Fibroblast of skin of right quadriceps (primary cell): ENCODE data around the gene CRYAA.
A peak's percentile ranks its signal among the peaks of the same experiment; 100 is the strongest.

Source experiments
- DNase-seq: peaks from one replicate; pipeline ENCODE4 v3.0.0-alpha.2; 2013

Gene CRYAA

DNA sequence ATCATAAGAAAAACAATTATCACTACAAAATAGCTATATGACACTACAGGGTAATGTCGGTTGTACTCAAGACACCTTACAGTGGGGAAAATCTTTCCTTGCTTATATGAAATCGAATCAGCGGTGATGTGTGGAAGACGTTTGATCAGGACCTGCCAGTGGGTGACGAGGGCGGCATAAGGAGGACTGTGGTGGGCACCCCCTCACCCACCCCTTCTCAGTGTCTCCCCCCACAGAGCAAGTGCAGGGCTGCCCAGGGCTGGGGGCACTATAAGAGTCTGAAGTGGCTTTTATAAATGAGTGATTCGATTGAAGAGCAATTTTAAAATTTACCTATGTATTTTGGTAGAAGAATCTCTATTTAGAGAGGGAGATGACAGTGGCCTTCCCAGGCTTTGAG lies 35.8 kb downstream of the CRYAA start:
- DNase-seq: no peak

DNA sequence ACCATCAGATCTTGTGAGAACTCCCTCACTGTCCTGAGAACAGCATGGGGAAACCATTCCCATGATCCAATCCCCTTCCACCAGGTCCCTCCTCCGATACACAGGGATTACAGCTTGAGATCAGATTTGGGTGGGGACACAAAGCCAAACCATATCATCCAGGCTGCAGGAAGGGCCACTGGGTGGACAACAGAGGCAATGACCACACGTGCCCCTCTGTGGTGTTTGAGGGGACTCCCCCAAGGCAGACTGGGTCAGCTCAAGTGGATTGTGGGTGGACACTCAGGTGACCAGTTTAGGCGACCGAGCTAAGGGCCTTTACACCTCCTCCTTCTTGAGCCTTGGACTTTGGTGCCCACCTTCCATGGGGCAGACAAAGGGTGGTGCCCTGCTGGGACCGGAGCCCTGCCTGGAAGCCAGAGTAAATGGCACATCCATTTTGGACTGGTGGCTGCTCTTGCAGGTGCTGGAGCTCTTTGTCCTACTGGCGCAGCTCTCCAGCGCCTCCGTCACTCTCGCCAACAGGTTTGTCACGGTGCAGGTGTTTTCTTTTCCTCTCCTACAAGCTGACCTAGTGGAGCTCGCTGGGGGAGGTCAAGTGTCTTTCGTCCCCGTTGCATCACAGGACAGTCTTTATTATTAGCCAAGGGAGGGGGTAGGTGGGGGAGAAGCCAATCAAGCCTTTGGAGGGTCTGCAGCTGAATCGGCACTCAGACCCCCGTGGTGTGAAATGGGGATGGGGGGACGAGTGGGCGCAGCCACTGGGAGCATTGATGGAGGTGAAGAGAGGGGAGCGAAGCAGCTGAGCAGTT lies 37.6 kb downstream of the CRYAA start:
- no peak for DNase-seq

DNA sequence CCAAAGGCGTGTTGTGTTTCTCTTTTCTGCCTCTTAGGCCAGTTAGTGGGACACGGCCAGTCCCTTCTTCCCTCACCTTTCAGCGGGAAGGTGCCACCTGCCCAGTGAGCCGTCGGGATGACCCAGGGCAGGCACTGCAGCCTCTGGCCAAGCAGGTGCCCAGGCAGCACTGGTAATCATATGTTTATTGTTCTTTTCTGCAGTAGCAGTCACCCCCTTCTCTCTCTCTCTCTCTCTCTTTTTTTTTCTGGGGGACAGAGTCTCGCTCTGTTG lies 38.2 kb downstream of the CRYAA start:
- DNase-seq: no peak

DNA sequence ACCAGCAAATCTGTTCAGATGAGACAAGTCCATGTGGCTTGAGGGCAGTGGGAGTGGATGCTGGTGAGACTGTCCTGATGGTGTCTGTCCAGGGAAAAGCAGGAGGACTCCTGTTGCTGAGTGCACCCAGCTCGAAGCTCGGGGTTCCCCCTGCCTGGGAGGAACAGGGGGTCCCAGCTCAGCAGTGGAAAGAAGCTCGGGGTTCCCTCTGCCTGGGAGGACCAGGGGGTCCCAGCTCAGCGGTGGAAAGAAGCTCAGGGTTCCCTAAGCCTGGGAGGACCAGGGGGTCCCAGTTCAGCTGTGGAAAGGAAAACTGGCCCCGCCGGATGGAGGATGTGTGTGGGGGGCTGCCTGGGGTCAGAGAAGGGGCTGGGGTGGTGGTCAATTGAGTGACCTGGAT lies 39.1 kb downstream of the CRYAA start:
- DNase-seq: no peak

DNA sequence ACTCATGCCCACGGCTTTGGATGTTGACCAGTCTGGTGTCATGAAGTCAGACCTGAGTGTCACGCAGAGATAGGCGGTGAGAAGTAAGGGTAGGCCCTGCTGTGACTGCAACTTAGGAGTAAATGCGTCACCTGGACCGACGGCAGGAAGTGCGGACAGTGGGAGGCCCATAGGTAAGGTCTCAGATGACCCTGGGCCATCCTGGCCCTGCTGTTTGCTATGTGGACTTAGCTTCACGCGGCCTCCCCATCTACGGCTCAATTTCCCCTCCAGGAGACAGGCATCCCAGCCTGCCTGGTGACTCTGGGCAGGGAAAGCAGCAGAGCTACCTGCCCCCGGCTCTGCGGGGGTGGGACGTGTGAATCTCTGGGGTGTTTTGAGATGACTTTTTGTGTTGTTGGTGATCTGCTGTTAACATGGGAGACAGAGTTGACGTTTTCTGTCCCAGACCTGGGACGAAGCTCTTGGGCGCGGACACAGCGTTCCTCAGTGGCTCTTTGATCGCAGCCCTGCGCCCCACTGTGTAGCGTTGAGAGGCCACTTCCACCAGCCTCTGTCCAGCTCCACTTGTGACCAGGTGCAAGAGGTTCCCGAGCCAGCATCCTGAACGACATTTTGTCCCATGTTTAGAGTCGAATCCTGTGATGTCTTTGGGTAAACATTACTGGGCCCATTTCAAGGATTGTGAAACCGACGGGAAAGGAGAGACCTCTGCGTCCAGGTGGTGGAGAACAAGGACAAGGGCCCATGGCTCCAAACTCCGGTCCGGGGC lies 39.9 kb downstream of the CRYAA start:
- DNase-seq: no peak

DNA sequence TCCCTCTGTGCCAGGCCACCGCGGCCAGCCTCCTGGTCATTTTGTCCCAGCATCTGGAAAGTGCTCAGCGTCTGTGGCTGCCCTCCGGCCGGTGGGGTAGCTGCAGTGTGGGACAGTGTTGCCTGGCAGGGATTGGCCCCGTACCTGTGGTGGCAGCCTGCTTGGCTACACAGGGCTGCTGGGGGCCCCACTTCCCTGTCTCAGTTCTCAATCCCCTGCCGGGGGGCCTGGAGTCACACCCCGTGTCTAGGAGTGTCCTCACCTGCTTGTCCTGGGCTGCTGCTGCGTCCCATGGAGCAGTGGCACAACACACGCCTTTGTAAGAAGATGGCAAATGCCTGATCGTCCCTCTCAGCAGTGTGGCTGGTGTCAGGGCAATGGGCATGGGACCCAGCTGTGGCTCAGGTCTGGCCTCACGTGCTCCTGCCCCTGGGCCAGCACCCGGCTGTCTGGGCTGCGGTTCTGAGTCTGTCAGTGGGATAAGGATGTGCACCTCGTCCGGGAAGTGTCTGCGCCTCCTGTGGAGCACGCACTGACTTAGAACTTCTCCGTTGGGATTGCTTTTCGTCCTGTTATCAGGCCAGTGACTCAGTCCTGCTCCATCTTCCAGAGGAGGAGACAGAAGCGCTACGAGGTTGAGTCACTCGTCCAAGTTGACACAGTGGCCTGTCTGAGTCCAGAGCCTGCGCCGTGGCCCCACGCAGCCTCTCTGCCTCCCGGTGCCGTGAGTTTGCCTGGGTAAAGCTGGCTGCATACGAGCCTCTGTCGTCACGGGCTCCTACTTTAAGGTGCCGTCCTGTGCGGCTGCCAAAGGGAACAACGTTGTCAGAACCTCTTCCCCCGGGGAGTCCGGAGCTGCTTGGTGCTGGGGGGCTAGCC lies 41.0 kb downstream of the CRYAA start:
- DNase-seq: peak; percentile 33

DNA sequence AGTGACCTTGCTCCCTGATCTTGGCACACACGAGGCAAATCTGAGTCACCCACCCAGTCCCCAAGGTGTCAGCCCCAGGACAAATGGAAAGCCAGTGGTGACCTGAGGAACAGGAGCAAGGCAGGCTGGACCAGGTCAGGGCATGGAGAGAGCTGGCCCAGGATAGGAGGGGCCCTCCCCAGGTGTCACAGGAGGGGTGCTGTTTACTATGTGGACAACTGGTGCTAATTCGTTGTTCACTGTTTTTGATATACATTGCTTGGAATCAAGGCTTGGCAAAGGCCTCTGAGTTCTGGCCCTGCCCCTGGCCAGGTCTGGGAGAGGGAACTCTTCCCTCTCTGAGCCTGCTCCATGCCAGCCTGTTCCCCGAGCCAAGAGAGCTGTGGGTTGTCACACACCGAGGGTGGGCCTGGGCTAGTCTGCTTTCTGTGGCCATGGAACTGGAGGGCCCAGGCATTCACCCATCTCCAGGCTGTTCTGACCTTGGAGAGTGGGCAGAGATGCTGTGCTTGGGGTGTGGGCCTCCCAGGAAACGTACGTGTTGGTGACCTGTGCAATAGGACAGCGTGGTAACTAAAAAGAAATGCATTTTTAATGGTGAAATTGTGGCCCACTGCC lies 41.8 kb downstream of the CRYAA start:
- DNase-seq: no peak

DNA sequence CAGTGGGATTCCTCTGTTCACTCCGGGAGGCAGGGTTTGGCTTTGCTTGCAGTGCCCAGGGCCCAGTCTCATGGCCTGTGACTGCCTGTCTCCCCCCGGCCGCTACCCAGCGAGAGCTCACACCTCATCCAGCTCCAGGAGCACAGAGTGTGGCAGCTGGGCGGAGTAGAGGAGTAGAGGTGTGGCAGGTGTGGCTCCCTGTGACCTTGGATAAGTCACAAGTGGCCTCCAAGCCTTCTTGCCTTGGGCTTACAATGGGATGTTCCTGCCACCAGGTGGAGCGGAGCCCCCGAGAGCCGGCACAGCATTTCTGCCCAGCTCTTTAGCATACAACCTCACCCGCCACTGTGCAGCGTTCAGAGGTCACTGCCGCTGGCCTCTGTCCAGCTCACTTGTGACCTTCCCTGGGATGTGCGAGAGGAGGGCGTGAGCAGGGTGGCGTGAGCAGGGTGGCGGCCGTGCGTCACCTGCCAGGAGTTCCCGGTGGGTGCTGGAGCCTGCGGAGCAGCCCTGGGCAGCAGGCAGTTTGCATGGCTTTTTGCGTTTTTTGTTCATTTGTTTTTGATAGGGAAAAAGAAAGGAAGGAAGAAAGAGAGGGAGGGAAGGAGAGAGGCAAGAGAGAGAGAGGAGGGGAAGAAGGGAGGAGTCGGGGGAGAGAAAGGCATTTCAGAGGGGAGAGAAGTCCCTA lies 42.4 kb downstream of the CRYAA start:
- DNase-seq: no peak

DNA sequence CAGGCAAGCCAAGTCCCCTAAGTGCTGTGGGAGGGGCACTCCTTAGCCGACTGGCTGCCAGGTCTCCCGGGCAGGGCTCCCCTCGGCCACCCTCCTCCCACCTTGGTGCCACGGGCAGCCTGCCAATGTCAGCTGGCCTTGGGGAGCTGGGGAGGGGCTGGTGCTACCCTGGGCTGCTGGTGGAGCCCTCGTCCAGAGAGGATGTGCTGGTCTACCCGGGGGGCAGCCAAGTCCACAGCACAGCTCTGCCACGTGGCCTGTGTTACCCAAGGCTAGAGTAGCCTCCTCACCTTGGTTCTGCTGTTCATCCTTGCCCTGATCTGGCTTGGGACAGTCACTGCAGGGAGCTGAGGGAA lies 42.9 kb downstream of the CRYAA start:
- DNase-seq: no peak
